ENCODE results near the gene CRNKL1. TPM values are rescaled to one million over a fixed set of nuclear protein-coding genes. Genes with fewer than 3 reads are reported as not detected.

Gene CRNKL1
- total RNA-seq (2014; rRNA removed; shearing (Covaris generic); ENCODE audit: low replicate concordance): 17.8 and 20.9 TPM in 2 replicates

- H3K27me3 ChIP-seq: no peaks in the 10 kb centered on the region
- H3K9me3 ChIP-seq: no peaks in the 10 kb centered on the region
- H3K4me3 ChIP-seq: peak within 1 kb of the TSS; percentile 94
- H3K36me3 ChIP-seq: peaks cover 13% of the 10 kb centered on the region; the same call in 1 of the 2 replicates
- peak; percentile 90 for DNase-seq
Measured at GRCh38 chr20:20052074-20052970, at the start of gene CRNKL1, which contains the start of gene CFAP61. CRNKL1 (minus strand) TSS chr20:20052466; CDS start chr20:20052342, 124 bp downstream. CFAP61 (plus strand) TSS chr20:20052532; CDS start chr20:20056654, 4,122 bp downstream.

- DNase-seq: no peak
- H3K4me3 ChIP-seq: no peak overlapping the region
- H3K9me3 ChIP-seq: no peaks in the 10 kb centered on the region
- no peaks in the 10 kb centered on the region for H3K27me3 ChIP-seq
- no peaks in the 10 kb centered on the region for H3K36me3 ChIP-seq
Measured at GRCh38 chr20:20100881-20101280, 48.6 kb upstream of the CRNKL1 start.

- Histone ChIP-seq H3K36me3 (no peaks in the 10 kb centered on the region), H3K4me3 (no peak overlapping the region), H3K27me3 (no peaks in the 10 kb centered on the region), H3K9me3 (no peaks in the 10 kb centered on the region)
- no peak for DNase-seq
Measured at GRCh38 chr20:20096421-20096820, 44.2 kb upstream of the CRNKL1 start.

- H3K27me3 ChIP-seq: no peaks in the 10 kb centered on the region
- no peaks in the 10 kb centered on the region for H3K36me3 ChIP-seq
- no peak for DNase-seq
- no peak overlapping the region for H3K4me3 ChIP-seq
- H3K9me3 ChIP-seq: no peaks in the 10 kb centered on the region
Measured at GRCh38 chr20:20095114-20095872, 43.0 kb upstream of the CRNKL1 start.

- DNase-seq: no peak
- no peaks in the 10 kb centered on the region for H3K27me3 ChIP-seq
- no peaks in the 10 kb centered on the region for H3K36me3 ChIP-seq
- H3K4me3 ChIP-seq: no peak overlapping the region
- H3K9me3 ChIP-seq: no peaks in the 10 kb centered on the region
Measured at GRCh38 chr20:20094410-20094809, 42.1 kb upstream of the CRNKL1 start.

GRCh38 chr20:20092827-20093226 is 40.6 kb upstream of the CRNKL1 start:
- Histone ChIP-seq H3K36me3 (no peaks in the 10 kb centered on the region), H3K27me3 (no peaks in the 10 kb centered on the region), H3K4me3 (no peak overlapping the region), H3K9me3 (no peaks in the 10 kb centered on the region)
- no peak for DNase-seq

GRCh38 chr20:20089939-20090338 is 37.7 kb upstream of the CRNKL1 start:
- Histone ChIP-seq H3K4me3 (no peak overlapping the region), H3K9me3 (no peaks in the 10 kb centered on the region), H3K36me3 (no peaks in the 10 kb centered on the region), H3K27me3 (no peaks in the 10 kb centered on the region)
- no peak for DNase-seq

- Histone ChIP-seq H3K9me3 (no peaks in the 10 kb centered on the region), H3K4me3 (no peak overlapping the region), H3K27me3 (no peaks in the 10 kb centered on the region), H3K36me3 (no peaks in the 10 kb centered on the region)
- no peak for DNase-seq
Measured at GRCh38 chr20:20089018-20089417, 36.8 kb upstream of the CRNKL1 start.

GRCh38 chr20:20085812-20086211 is 33.5 kb upstream of the CRNKL1 start:
- H3K27me3 ChIP-seq: no peaks in the 10 kb centered on the region
- H3K4me3 ChIP-seq: no peak overlapping the region
- H3K9me3 ChIP-seq: no peaks in the 10 kb centered on the region
- no peaks in the 10 kb centered on the region for H3K36me3 ChIP-seq
- no peak for DNase-seq

- no peaks in the 10 kb centered on the region for H3K36me3 ChIP-seq
- H3K27me3 ChIP-seq: no peaks in the 10 kb centered on the region
- H3K4me3 ChIP-seq: no peak overlapping the region
- DNase-seq: no peak
- no peaks in the 10 kb centered on the region for H3K9me3 ChIP-seq
Measured at GRCh38 chr20:20085071-20085470, 32.8 kb upstream of the CRNKL1 start.

GRCh38 chr20:20084296-20084752 is 32.1 kb upstream of the CRNKL1 start:
- DNase-seq: no peak
- H3K27me3 ChIP-seq: no peaks in the 10 kb centered on the region
- H3K4me3 ChIP-seq: no peak overlapping the region
- H3K9me3 ChIP-seq: no peaks in the 10 kb centered on the region
- H3K36me3 ChIP-seq: no peaks in the 10 kb centered on the region

GRCh38 chr20:20083807-20084206 is 31.5 kb upstream of the CRNKL1 start:
- Histone ChIP-seq H3K36me3 (no peaks in the 10 kb centered on the region), H3K4me3 (no peak overlapping the region), H3K27me3 (no peaks in the 10 kb centered on the region), H3K9me3 (no peaks in the 10 kb centered on the region)
- no peak for DNase-seq

- Histone ChIP-seq H3K27me3 (no peaks in the 10 kb centered on the region), H3K36me3 (no peaks in the 10 kb centered on the region), H3K4me3 (no peak overlapping the region), H3K9me3 (no peaks in the 10 kb centered on the region)
- no peak for DNase-seq
Measured at GRCh38 chr20:20079102-20079784, 27.0 kb upstream of the CRNKL1 start.

- H3K9me3 ChIP-seq: no peaks in the 10 kb centered on the region
- no peaks in the 10 kb centered on the region for H3K27me3 ChIP-seq
- H3K36me3 ChIP-seq: no peaks in the 10 kb centered on the region
- no peak for DNase-seq
- no peak overlapping the region for H3K4me3 ChIP-seq
Measured at GRCh38 chr20:20078041-20078440, 25.8 kb upstream of the CRNKL1 start.

GRCh38 chr20:20076297-20077065 is 24.2 kb upstream of the CRNKL1 start:
- H3K27me3 ChIP-seq: no peaks in the 10 kb centered on the region
- H3K4me3 ChIP-seq: no peak overlapping the region
- no peaks in the 10 kb centered on the region for H3K36me3 ChIP-seq
- DNase-seq: peak; percentile 48
- H3K9me3 ChIP-seq: no peaks in the 10 kb centered on the region

- DNase-seq: no peak
- Histone ChIP-seq H3K4me3 (no peak overlapping the region), H3K36me3 (no peaks in the 10 kb centered on the region), H3K9me3 (no peaks in the 10 kb centered on the region), H3K27me3 (no peaks in the 10 kb centered on the region)
Measured at GRCh38 chr20:20075032-20075431, 22.8 kb upstream of the CRNKL1 start.
